ENCODE results near the gene CAPG. TPM values are rescaled to one million over a fixed set of nuclear protein-coding genes. Genes with fewer than 3 reads are reported as not detected.

The CAPG gene
- total and polyA plus RNA-seq, 2 experiments from 2014 or later, result 13.0 to 14.0 TPM

- H3K4me3 ChIP-seq, result no peak overlapping the region
Measured at GRCh38 chr2:85405201-85406059, 4.7 kb downstream of the CAPG start.

DNA sequence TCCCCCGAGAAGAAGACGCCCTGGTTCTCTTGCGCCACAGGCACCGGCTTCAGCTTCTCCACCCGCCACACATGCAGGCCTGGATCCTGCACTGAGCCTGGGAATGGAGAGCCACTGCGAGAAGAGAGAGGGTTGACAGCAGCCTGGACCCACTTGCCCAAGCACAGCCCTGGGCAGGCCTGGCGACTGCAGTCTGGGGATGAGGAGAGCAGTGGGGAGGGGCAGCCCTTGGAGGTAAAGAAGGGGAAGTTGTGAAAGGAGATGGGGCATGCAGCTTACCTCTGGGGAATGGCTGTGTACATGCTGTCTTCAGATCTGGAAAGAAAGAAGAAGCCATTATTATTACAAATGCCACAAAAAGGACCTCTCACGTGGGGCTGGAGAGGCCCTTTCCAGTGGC lies 8.3 kb downstream of the CAPG start:
- H3K27ac ChIP-seq, result no peak overlapping the region
- no peak for DNase-seq (ENCODE audit: low read depth in 1 of 2, low spot score in 1 of 2)
- H3K27me3 ChIP-seq, result no peaks in the 10 kb centered on the region
- no peaks in the 10 kb centered on the region for H3K4me1 ChIP-seq (ENCODE audit: low read depth)
- no peak overlapping the region for H3K4me3 ChIP-seq
- no peaks in the 10 kb centered on the region for H3K36me3 ChIP-seq
- TF ChIP-seq, protein P1, sequence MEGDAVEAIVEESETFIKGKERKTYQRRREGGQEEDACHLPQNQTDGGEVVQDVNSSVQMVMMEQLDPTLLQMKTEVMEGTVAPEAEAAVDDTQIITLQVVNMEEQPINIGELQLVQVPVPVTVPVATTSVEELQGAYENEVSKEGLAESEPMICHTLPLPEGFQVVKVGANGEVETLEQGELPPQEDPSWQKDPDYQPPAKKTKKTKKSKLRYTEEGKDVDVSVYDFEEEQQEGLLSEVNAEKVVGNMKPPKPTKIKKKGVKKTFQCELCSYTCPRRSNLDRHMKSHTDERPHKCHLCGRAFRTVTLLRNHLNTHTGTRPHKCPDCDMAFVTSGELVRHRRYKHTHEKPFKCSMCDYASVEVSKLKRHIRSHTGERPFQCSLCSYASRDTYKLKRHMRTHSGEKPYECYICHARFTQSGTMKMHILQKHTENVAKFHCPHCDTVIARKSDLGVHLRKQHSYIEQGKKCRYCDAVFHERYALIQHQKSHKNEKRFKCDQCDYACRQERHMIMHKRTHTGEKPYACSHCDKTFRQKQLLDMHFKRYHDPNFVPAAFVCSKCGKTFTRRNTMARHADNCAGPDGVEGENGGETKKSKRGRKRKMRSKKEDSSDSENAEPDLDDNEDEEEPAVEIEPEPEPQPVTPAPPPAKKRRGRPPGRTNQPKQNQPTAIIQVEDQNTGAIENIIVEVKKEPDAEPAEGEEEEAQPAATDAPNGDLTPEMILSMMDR (IDR thresholded peaks at IDR 0.05; ENCODE audit: low read depth, low read length), result no peak
- no peaks in the 10 kb centered on the region for H3K9me3 ChIP-seq (ENCODE audit: low read depth)

More at GRCh38 chr2:85405201-85406059, 4.7 kb downstream of the CAPG start:
- H3K9me3 ChIP-seq (ENCODE audit: low read depth), result no peaks in the 10 kb centered on the region
- DNase-seq (ENCODE audit: low read depth in 1 of 2, low spot score in 1 of 2), result no peak
- no peaks in the 10 kb centered on the region for H3K27me3 ChIP-seq
- TF ChIP-seq, protein P1 (IDR thresholded peaks at IDR 0.05; ENCODE audit: low read depth, low read length), result no peak
- H3K36me3 ChIP-seq, result no peaks in the 10 kb centered on the region
- peaks cover 5% of the 10 kb centered on the region for H3K4me1 ChIP-seq (ENCODE audit: low read depth)
- H3K27ac ChIP-seq, result no peak overlapping the region

- TF ChIP-seq, protein P1 (IDR thresholded peaks at IDR 0.05; ENCODE audit: low read depth, low read length), result no peak
- Histone ChIP-seq H3K27me3 (no peaks in the 10 kb centered on the region), H3K27ac (no peak overlapping the region), H3K9me3 (ENCODE audit: low read depth) (no peaks in the 10 kb centered on the region), H3K36me3 (no peaks in the 10 kb centered on the region), H3K4me3 (no peak overlapping the region), H3K4me1 (ENCODE audit: low read depth) (no peaks in the 10 kb centered on the region)
- DNase-seq (ENCODE audit: low read depth in 1 of 2, low spot score in 1 of 2), result no peak
Measured at GRCh38 chr2:85401464-85401805, 8.7 kb downstream of the CAPG start.

GRCh38 chr2:85400541-85401463 lies 9.4 kb downstream of the CAPG start:
- Histone ChIP-seq H3K9me3 (ENCODE audit: low read depth) (no peaks in the 10 kb centered on the region), H3K4me1 (ENCODE audit: low read depth) (no peaks in the 10 kb centered on the region), H3K27me3 (no peaks in the 10 kb centered on the region), H3K27ac (no peak overlapping the region), H3K36me3 (no peaks in the 10 kb centered on the region), H3K4me3 (no peak overlapping the region)
- DNase-seq (ENCODE audit: low read depth in 1 of 2, low spot score in 1 of 2), result no peak
- TF ChIP-seq, protein P1 (IDR thresholded peaks at IDR 0.05; ENCODE audit: low read depth, low read length), result no peak

GRCh38 chr2:85400023-85400422 lies 10.1 kb downstream of the CAPG start:
- Histone ChIP-seq H3K4me3 (no peak overlapping the region), H3K9me3 (ENCODE audit: low read depth) (no peaks in the 10 kb centered on the region), H3K4me1 (ENCODE audit: low read depth) (no peaks in the 10 kb centered on the region), H3K27me3 (no peaks in the 10 kb centered on the region), H3K27ac (no peak overlapping the region), H3K36me3 (no peaks in the 10 kb centered on the region)
- no peak for DNase-seq (ENCODE audit: low read depth in 1 of 2, low spot score in 1 of 2)
- TF ChIP-seq, protein P1 (IDR thresholded peaks at IDR 0.05; ENCODE audit: low read depth, low read length), result no peak

Measured in cardiac muscle cell (in vitro differentiated cells and primary cell).